AG10803 (cell line): ENCODE measurements around the gene RPL38.
A peak's percentile ranks its signal among the peaks of the same experiment; 100 is the strongest.

Experiments
- DNase-seq: peaks from one replicate; pipeline ENCODE4 v3.0.0; 2010; ENCODE audit warnings: low read depth
- H3K4me3 ChIP-seq: 2 replicates; pipeline ENCODE4 v1.5.1; 2011; ENCODE audit warnings: mild to moderate bottlenecking, low read length, control low read depth
- TF ChIP-seq, protein P1 (sequence below): conservative IDR thresholded peaks from 2 replicates; pipeline ENCODE4 v1.5.1; 2011; ENCODE audit warnings: mild to moderate bottlenecking, low read length, control low read depth, inconsistent platforms

Gene RPL38

DNA sequence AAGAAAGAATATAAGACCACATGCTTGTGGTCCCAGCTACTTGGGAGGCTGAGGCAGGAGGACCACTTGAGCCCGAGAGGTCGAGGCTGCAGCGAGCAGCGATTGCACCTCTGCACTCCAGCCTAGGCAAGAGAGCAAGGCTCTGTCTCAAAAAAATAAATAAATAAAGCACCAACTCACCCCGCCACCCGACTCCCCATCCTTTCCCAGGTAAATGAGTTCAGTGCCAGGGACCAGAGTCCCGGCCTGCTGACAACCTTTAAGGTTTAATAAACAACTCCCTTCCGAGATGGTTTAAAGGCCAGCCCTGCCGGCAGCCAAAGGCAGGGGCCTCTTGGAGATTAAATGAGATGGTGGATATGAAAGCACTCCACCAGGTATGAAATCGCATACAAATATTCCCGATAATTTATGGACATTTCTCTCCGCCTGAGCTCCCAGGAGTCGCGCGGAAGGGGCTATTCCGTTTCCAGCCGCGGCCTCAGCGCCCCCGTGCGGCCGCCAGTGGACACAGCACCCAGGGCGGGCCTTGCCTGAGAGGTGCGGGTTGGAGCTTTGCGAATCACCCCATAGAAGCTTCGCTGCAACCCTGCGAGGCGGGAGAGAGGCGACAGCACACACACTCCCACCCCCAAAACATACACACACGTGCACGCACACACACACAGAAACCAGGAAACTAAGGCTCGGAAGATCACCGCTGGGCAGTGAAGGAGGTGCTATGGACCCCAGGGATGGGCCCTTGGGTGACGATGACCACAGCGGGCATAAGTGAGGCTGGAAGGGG is 4.0 kb upstream of the RPL38 start:
- no peak overlapping the region for H3K4me3 ChIP-seq
- TF ChIP-seq, protein P1, sequence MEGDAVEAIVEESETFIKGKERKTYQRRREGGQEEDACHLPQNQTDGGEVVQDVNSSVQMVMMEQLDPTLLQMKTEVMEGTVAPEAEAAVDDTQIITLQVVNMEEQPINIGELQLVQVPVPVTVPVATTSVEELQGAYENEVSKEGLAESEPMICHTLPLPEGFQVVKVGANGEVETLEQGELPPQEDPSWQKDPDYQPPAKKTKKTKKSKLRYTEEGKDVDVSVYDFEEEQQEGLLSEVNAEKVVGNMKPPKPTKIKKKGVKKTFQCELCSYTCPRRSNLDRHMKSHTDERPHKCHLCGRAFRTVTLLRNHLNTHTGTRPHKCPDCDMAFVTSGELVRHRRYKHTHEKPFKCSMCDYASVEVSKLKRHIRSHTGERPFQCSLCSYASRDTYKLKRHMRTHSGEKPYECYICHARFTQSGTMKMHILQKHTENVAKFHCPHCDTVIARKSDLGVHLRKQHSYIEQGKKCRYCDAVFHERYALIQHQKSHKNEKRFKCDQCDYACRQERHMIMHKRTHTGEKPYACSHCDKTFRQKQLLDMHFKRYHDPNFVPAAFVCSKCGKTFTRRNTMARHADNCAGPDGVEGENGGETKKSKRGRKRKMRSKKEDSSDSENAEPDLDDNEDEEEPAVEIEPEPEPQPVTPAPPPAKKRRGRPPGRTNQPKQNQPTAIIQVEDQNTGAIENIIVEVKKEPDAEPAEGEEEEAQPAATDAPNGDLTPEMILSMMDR = peak; percentile 78
- no peak for DNase-seq

DNA sequence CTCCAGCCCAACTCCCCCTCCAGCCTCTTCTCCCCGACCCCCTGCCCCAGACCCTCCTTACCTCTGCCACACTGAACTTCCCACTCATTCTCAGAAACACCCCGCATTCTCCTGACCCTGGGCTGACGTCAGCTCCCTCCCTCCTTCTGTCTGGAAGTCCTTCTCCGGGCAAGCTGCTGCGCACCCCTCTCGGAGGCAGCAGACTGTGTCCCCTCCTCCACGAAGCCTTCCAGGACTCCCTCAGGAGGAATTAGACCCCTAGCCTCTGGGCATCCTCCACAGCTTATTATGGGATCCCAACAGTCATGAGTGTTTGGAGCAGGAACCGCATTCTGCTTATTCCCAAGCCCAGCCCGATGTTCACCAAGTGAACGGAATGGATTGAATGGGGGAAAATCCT is 3.4 kb upstream of the RPL38 start:
- DNase-seq = no peak
- H3K4me3 ChIP-seq = no peak overlapping the region
- TF ChIP-seq, protein P1 = no peak

DNA sequence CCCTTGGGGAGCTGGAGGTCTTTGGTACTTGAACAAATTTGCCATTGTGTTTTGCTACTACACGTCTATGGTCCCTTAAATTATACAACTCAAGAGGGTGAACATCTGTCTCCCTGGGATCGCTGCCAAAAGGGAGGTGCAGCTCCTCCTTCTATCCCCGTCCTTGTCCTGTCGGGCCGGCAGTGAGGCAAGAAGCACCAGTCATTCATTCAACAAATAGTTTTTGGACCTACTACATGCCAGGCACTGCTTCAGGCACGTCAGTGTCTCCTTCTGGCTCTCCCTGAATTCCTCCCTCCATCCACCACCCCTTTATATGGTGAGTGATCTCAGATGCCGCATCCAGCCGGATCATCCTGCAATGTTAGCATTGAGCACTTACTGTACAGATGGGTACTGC is 2.2 kb upstream of the RPL38 start:
- TF ChIP-seq, protein P1 = no peak
- DNase-seq = peak; percentile 85
- H3K4me3 ChIP-seq = no peak overlapping the region

DNA sequence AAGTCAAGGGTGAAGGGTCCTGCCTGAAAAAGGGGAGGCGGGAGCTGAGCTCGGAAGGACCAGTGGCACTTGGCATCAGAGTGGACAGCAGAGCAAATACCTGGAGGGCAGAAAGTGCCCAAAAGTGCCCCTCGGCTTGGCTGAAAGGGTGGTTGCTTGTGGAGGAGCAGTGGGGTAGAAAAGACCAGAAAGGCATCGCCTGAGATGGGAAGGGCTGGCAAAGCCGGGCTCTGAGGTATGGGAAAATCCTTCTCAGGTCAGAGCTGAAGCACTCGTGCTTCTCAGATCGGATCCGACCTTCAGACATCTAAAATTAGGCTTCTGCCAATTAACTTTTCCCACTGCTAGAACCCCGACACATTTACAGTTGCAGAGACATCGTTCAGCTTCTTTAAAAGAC is 1.5 kb upstream of the RPL38 start:
- DNase-seq = no peak
- H3K4me3 ChIP-seq = no peak overlapping the region
- TF ChIP-seq, protein P1 = no peak

DNA sequence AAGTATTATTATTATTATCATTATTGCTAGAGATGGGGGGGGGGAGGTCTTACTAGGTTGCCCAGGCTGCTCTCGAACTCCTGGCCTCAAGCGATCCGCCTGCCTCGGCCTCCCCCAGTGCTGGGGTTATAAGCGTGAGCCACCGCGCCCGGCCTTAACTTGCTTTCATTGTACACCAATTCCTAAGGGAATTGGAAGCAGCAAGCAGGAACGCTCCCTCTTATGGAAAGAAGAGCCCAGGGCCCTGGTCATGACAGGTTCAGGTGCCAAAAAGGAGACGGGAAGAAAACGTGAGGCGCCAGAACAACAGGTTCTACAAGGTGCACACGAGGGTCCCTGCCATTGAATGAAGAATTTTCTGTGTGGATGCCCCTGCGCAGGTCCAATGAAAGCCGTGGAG is 540 bp upstream of the RPL38 start:
- H3K4me3 ChIP-seq = no peak overlapping the region
- DNase-seq = no peak
- TF ChIP-seq, protein P1 = no peak

DNA sequence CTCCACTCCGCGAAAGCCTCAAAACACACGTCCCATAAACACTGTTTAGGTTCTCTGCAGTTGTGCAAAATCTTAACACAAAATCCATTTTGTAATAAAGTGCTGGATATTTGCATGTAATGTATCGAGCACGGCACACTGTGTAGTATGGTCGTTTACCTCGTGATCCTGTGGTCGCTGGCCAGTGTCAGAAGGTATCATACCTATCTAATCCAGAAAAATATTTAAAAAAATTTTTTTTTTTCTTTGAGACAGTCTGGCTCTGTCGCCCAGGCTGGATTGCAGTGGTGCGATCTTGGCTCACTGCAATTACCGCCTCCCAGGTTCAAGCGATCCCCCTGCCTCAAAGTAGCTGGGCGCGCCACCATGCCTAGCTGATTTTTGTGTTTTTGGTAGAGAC is 996 bp downstream of the RPL38 start:
- DNase-seq = no peak
- TF ChIP-seq, protein P1 = no peak
- peak overlapping the region; percentile 77 for H3K4me3 ChIP-seq

DNA sequence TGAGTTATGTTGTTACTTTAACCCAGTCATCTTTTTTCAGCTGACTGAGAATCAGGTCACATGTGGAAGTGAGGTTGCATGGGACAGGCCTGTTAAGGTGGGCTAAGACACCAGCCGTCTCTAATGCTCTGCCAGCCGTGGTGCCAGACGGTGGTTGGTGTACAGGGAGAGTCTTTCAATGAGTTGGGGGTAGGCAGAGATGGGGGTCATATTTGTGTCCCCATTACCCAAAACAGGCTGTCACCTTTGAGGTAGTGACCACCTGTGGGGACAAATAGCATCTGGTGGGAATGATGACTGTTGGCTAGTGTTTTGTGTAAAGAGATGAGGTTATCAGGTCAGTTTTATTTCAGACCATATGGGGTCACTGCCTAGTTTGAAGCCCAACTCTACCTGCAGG is 1.8 kb downstream of the RPL38 start:
- no peak for DNase-seq
- TF ChIP-seq, protein P1 = no peak
- peak overlapping the region; percentile 77 for H3K4me3 ChIP-seq
